ENCODE measurements around the gene PRDM11. TPM values are rescaled to one million over a fixed set of nuclear protein-coding genes. Genes with fewer than 3 reads are reported as not detected.

Gene PRDM11
- total RNA-seq, 1 experiment from 2014 or later: 8.3 TPM

- Mint-ChIP-seq H3K4me1 (no peaks in the 10 kb centered on the region), H3K4me3 (no peak overlapping the region), H3K27me3 (ENCODE audit: low read depth) (peaks cover 19% of the 10 kb centered on the region), H3K36me3 (no peaks in the 10 kb centered on the region), H3K9me3 (peaks cover 4% of the 10 kb centered on the region; the same call in 1 of the 2 replicates), H3K27ac (no peak overlapping the region)
- ATAC-seq: no peak
- POLR2A ChIA-PET: no interaction called here
- no peak for DNase-seq (ENCODE audit: low spot score)
- CTCF ChIA-PET: interaction anchor here (0.9 to 4.5 kb wide), 7 partner anchors 14 to 83 kb away, joined by 3 to 28 read pairs (median 4); partner anchors contain the start of gene SYT13
- TF ChIP-seq, protein P1, sequence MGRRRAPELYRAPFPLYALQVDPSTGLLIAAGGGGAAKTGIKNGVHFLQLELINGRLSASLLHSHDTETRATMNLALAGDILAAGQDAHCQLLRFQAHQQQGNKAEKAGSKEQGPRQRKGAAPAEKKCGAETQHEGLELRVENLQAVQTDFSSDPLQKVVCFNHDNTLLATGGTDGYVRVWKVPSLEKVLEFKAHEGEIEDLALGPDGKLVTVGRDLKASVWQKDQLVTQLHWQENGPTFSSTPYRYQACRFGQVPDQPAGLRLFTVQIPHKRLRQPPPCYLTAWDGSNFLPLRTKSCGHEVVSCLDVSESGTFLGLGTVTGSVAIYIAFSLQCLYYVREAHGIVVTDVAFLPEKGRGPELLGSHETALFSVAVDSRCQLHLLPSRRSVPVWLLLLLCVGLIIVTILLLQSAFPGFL (CRISPR knock-in tag; IDR thresholded peaks at IDR 0.05; ENCODE audit: borderline replicate concordance): no peak
- TF ChIP-seq, protein P2, sequence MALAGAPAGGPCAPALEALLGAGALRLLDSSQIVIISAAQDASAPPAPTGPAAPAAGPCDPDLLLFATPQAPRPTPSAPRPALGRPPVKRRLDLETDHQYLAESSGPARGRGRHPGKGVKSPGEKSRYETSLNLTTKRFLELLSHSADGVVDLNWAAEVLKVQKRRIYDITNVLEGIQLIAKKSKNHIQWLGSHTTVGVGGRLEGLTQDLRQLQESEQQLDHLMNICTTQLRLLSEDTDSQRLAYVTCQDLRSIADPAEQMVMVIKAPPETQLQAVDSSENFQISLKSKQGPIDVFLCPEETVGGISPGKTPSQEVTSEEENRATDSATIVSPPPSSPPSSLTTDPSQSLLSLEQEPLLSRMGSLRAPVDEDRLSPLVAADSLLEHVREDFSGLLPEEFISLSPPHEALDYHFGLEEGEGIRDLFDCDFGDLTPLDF (CRISPR knock-in tag; IDR thresholded peaks at IDR 0.05): no peak
- no peak for TF ChIP-seq ZNF121 (CRISPR knock-in tag; IDR thresholded peaks at IDR 0.05)
These were observed 120.2 kb downstream of the PRDM11 start for GRCh38 chr11:45266676-45267020.

- Mint-ChIP-seq H3K36me3 (no peaks in the 10 kb centered on the region), H3K4me1 (no peaks in the 10 kb centered on the region), H3K27ac (no peak overlapping the region), H3K4me3 (no peak overlapping the region), H3K9me3 (peaks cover 4% of the 10 kb centered on the region; the same call in 1 of the 2 replicates), H3K27me3 (ENCODE audit: low read depth) (peaks cover 19% of the 10 kb centered on the region)
- ATAC-seq: peak; percentile 92
- POLR2A ChIA-PET: no interaction called here
- CTCF ChIA-PET: interaction anchor here (0.9 to 4.5 kb wide), 9 partner anchors 14 to 156 kb away, joined by 3 to 28 read pairs (median 4); partner anchors contain the start of gene SYT13
- DNase-seq (ENCODE audit: low spot score): peak; percentile 86
- TF ChIP-seq CTCF (IDR thresholded peaks at IDR 0.05): peak; percentile 87
- TF ChIP-seq RELA (CRISPR knock-in tag; IDR thresholded peaks at IDR 0.05; ENCODE audit: borderline replicate concordance): no peak
- 0 out of 2 replicates have a peak, but pooled peaks have one; percentile 57 for TF ChIP-seq ZNF532 (CRISPR knock-in tag; IDR thresholded peaks at IDR 0.05; ENCODE audit: borderline replicate concordance)
- TF ChIP-seq, protein P3, sequence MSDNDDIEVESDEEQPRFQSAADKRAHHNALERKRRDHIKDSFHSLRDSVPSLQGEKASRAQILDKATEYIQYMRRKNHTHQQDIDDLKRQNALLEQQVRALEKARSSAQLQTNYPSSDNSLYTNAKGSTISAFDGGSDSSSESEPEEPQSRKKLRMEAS (CRISPR knock-in tag; IDR thresholded peaks at IDR 0.05): peak; percentile 83
- TF ChIP-seq MXD4 (CRISPR knock-in tag; IDR thresholded peaks at IDR 0.05; ENCODE audit: borderline replicate concordance): no peak
- TF ChIP-seq NFE2L1 (CRISPR knock-in tag; IDR thresholded peaks at IDR 0.05): peak; percentile 68; the same call in 1 of the 2 replicates
- no peak for TF ChIP-seq SOX15 (CRISPR knock-in tag; IDR thresholded peaks at IDR 0.05)
- no peak for TF ChIP-seq GABPB1 (CRISPR knock-in tag; IDR thresholded peaks at IDR 0.05)
- no peak for TF ChIP-seq ZNF425 (CRISPR knock-in tag; conservative IDR thresholded peaks at IDR 0.05)
- TF ChIP-seq FOXJ3 (CRISPR knock-in tag; IDR thresholded peaks at IDR 0.05; ENCODE audit: borderline replicate concordance): no peak
- TF ChIP-seq TEAD1 (CRISPR knock-in tag; IDR thresholded peaks at IDR 0.05): no peak
- TF ChIP-seq, protein P4, sequence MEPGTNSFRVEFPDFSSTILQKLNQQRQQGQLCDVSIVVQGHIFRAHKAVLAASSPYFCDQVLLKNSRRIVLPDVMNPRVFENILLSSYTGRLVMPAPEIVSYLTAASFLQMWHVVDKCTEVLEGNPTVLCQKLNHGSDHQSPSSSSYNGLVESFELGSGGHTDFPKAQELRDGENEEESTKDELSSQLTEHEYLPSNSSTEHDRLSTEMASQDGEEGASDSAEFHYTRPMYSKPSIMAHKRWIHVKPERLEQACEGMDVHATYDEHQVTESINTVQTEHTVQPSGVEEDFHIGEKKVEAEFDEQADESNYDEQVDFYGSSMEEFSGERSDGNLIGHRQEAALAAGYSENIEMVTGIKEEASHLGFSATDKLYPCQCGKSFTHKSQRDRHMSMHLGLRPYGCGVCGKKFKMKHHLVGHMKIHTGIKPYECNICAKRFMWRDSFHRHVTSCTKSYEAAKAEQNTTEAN (CRISPR knock-in tag; IDR thresholded peaks at IDR 0.05): no peak
These were observed 120.6 kb downstream of the PRDM11 start for GRCh38 chr11:45267052-45267451.
